ENCODE data around the gene ELOF1.

ELOF1 gene

DNA sequence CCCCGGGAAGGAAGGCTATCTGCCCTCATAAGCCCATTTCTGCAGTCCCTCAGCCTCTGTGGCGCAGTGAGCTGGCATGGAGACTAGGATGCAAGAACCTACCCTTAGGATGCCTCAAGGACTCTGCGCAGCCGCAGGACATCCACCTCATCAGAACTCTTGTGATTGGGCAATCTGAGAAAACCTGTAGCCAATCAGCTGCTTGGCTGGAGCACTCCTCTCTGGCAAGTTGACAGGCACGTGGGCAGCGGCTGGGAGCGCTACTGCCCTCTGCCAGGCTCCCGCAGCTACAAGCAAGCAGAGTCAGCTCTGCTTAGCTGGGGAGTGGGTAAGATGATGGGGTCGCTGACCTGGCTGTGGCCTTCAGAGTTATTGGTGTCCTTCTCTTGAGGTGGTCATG is 28.6 kb downstream of the ELOF1 start:
- TF ChIP-seq, protein P1, sequence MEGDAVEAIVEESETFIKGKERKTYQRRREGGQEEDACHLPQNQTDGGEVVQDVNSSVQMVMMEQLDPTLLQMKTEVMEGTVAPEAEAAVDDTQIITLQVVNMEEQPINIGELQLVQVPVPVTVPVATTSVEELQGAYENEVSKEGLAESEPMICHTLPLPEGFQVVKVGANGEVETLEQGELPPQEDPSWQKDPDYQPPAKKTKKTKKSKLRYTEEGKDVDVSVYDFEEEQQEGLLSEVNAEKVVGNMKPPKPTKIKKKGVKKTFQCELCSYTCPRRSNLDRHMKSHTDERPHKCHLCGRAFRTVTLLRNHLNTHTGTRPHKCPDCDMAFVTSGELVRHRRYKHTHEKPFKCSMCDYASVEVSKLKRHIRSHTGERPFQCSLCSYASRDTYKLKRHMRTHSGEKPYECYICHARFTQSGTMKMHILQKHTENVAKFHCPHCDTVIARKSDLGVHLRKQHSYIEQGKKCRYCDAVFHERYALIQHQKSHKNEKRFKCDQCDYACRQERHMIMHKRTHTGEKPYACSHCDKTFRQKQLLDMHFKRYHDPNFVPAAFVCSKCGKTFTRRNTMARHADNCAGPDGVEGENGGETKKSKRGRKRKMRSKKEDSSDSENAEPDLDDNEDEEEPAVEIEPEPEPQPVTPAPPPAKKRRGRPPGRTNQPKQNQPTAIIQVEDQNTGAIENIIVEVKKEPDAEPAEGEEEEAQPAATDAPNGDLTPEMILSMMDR (IDR thresholded peaks at IDR 0.05): no peak; the same call in 1 of the 2 replicates

DNA sequence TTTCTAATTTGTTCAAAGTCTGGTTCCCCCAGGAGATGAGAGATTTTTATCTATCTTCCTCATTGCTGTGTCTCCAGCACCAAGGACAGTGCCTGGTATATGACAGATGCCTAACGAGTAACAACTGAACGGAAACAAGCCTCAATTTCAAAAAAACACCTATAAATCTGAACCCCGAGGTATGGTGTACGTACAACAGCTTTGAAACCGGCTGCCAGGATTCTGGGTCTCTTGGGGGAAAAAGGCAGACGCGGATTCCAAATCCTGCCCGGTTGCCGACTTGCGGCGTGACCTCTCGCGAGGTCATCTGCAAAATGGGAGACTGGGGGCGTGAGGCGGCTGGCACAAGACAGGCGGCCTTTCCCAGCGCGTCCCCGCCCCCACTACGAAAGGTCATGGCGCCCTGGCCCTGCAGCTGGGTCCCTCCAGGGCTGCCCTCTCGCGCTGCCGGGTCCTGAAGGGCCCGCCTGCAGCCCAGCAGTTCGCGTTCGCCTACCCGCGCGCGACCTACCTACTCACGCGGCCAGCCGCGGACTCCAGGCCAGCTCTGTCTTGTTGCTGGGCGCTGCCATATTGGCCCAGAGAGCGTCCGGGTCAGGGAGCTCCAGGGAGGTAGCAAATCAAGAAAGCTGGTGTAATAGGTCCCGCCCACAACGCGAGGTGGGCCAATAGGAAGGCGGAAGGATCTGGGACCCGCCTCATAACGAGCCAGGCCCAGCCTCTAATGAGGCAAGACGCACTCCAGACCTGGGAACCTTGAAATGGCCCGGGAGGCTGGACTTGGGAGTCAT is 30.3 kb downstream of the ELOF1 start, which contains the start of gene ECSIT:
Gene ECSIT, minus strand, starts transcription at position 584 of the 791 bp plus-strand sequence. CDS start 9,964 bp downstream, outside the sequence.
- TF ChIP-seq, protein P1 (IDR thresholded peaks at IDR 0.05): no peak

DNA sequence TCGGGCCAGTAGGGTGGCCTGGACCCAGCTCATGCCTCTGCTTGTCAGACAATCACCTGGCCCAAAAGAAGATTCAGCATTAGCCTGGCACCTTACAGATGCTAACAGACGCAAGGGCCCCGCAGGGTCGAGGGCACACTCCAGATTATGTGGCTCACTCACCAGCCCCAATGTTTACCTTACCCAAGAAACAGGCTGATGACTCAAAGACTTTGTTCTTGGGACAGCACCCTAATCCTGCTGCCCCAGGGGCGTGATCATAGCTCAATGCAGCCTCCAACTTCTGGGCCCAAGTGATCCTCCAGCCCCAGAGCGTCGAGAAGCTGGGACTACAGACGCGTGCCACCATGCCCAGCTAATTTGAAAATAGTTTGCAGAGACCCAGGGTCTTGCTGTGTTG is 39.9 kb downstream of the ELOF1 start:
- TF ChIP-seq, protein P1 (IDR thresholded peaks at IDR 0.05): no peak

DNA sequence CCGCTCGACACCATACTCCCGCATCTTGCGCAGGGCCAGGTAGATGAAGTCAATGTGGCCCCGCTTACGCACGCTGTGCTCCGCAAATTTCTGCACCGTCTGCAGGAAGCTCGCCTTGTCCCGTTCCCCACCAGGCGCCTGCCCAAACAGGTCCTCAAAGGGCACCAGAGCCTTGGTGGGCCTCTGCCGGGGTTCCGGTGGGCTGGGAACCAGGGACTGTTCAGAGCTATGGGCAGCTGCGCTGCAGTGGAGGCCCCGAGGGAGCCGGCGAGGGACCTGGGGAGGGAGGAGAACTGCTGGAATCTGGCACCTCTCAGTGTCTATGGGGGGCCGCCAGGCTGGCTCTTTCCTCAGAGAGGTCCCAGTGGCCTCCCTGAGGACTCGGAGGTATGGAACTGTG is 45.1 kb downstream of the ELOF1 start:
- TF ChIP-seq, protein P1 (IDR thresholded peaks at IDR 0.05): no peak

DNA sequence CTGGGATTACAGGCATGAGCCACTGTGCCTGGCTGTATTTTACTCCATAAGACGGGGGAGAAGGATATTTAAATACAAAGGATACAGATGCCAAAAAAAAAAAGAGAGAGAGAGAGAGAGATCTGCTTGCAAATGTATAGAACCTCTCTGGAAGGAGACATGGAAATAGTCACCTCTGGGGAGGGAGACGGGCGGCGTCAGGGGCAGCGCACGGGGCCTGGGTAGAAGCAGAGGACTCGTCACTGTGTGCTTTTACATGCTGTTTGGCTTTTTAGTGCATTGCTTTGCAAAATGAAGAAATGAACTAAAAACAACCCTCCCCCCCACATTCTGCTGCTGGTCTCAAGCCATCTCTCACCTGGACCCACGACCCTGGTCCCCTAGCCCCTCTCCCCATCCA is 48.6 kb downstream of the ELOF1 start:
- TF ChIP-seq, protein P1 (IDR thresholded peaks at IDR 0.05): no peak

DNA sequence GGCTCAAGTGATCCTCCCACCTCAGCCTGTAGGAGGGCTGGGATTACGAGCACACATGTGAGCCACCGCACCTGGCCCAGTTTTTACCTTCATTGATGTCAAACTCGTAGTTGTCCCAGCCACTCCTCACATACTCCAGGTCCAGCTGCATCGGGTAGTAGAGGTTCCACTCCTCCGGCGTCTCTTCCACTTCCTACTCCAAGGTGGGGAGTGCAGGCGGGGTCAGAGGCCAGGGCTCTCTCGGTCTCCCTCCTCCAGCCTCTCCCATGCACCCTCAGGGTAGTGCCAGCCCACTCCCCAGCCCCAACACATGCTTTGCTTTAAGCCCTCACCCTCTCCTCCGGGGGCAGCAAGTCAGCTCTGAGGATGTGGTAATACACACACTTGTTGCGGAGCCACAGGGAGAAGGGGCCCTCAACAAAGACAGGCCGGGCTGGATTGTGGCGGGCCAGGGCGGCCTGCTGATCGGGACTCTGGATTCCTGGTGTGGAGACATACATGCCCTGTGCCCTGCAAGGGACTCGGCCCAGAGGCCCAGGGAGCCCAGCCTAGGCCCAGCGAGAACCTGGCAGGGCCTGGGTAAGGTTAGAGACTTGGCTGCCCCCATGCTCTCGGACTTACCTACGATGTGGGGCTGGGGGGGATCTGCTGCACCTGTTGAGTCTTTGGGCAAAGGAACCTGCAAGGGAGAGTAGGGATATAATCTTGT is 51.5 kb downstream of the ELOF1 start:
- TF ChIP-seq, protein P1 (IDR thresholded peaks at IDR 0.05): no peak

DNA sequence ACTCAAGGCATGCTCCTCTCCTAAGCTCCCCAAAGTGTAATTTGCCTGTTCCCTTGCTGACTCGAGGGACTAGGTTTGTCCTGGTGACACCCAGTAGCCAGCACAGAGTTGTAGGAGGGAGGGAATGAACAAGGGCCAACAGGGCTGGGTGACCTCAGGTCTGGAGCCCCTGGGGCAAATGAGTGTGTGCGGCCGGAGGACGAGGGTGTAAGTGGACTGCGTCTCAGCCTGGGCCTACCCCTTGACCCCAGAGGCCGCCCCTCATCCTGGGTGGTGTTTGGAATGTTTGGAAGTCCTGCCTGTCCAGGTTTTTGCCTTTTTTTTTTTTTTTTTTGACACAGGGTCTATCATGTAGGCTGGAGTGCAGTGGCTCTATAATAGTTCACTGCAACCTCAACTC is 52.1 kb downstream of the ELOF1 start:
- TF ChIP-seq, protein P1 (IDR thresholded peaks at IDR 0.05): no peak

All from LNCAP (cell line).